Measurements from ENCODE around the gene PARD3B.

The PARD3B gene

DNA sequence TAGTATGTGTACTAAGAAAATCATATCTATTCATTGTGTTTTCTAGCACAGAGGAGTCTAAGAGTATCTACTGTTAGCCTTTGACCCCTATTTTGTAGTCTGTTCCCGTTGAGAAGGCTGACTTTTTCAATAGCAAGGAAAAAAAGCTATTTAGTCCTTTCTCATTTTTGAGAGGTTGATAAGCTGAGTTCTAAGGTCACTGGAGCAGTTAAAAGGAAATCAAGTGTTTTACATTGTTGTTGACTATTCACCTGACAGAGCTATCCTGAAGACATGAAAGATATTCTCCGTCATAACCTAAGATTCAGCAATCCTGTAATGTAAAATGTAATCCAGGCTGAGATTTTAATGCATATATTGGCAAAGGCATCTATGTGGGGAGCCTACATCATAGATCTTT lies 856.7 kb downstream of the PARD3B start:
- DNase-seq (ENCODE audit: low spot score in 2 of 2), result no peak
- no peaks in the 10 kb centered on the region for H3K27me3 ChIP-seq (ENCODE audit: low read depth)
- in situ Hi-C loops (cut with MboI; ENCODE audit: low sequenced_read_pairs), result no loop called here

DNA sequence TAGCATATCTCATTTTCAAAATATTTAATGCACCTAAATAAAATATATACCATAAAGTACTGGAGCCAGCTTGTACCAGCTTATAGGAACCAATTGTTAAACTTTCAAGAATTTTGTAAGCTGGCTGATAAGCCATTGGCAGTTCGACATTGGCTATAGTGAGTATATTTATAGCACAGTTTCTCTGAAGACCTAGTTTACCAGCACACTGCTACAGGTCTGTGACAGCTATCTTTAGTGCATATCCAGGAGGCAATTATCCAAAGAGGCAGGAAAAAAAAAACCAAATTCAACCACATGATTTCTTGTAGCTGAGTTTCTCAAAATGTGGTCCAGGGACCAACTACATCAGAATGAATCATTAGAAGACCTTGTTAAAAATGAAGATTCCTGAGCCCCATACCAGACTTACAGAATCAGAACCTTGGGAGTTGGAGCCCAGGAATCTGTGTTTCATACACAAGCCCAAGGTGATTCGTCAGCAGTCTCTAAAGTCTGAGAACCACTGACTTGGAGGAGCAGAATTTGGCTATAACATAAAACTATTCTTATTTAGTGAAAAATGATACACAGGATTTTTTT lies 858.1 kb downstream of the PARD3B start:
- Histone ChIP-seq H3K9me3 (no peaks in the 10 kb centered on the region), H3K4me1 (no peaks in the 10 kb centered on the region; the same call in 1 of the 2 replicates), H3K36me3 (replicated peaks) (no peaks in the 10 kb centered on the region), H3K4me3 (no peak overlapping the region), H3K27me3 (ENCODE audit: low read depth) (no peaks in the 10 kb centered on the region)
- in situ Hi-C loops (cut with MboI; ENCODE audit: low sequenced_read_pairs), result no loop called here
- no peak for DNase-seq (ENCODE audit: low spot score in 2 of 2)

More for the DNA sequence above, 856.7 kb downstream of the PARD3B start:
- Histone ChIP-seq H3K4me3 (no peak overlapping the region), H3K36me3 (replicated peaks) (no peaks in the 10 kb centered on the region), H3K9me3 (no peaks in the 10 kb centered on the region), H3K4me1 (no peaks in the 10 kb centered on the region; the same call in 1 of the 2 replicates)

DNA sequence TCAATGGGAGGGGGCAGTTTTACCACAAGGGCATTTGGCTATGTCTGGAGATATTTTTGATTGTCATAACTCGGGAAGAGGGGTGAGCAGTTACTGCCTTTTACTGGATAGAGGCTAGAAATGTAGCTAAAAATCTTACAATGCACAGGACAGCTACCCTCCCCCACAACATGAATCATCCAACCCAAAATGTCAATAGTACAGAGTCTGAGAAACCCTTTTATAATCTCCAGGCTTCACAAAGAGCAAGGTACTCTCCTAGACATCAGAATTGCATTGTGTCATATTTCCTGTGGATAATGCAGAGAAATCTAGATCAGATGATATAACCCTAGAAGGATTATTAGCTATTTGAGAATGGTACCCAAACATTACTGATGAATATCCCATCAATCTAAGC lies 859.9 kb downstream of the PARD3B start:
- Histone ChIP-seq H3K4me3 (no peak overlapping the region), H3K27me3 (ENCODE audit: low read depth) (no peaks in the 10 kb centered on the region), H3K36me3 (replicated peaks) (no peaks in the 10 kb centered on the region), H3K9me3 (no peaks in the 10 kb centered on the region), H3K4me1 (no peaks in the 10 kb centered on the region; the same call in 1 of the 2 replicates)
- DNase-seq (ENCODE audit: low spot score in 2 of 2), result no peak
- in situ Hi-C loops (cut with MboI; ENCODE audit: low sequenced_read_pairs), result no loop called here

DNA sequence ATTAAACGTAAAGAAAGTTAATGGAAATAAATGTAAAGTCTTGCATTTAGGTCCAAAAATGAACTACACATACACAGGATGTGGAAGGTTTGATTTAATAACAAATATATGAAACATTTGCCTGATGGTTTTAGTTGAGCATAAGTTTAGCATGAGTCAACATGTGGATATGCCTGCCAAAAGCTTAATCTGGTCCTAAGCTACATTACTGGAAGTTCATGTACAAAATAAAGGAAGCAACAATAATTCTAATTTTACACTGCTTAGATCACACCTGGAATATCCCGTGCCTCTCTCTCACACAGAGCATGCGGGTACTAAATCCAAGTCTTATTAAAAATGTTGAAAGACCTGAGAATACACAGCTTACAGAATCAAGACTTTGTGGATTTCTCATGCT lies 860.5 kb downstream of the PARD3B start:
- no peak for DNase-seq (ENCODE audit: low spot score in 2 of 2)
- H3K4me1 ChIP-seq, result no peaks in the 10 kb centered on the region; the same call in 1 of the 2 replicates
- no peaks in the 10 kb centered on the region for H3K27me3 ChIP-seq (ENCODE audit: low read depth)
- in situ Hi-C loops (cut with MboI; ENCODE audit: low sequenced_read_pairs), result no loop called here
- H3K4me3 ChIP-seq, result no peak overlapping the region
- no peaks in the 10 kb centered on the region for H3K36me3 ChIP-seq (replicated peaks)
- no peaks in the 10 kb centered on the region for H3K9me3 ChIP-seq

DNA sequence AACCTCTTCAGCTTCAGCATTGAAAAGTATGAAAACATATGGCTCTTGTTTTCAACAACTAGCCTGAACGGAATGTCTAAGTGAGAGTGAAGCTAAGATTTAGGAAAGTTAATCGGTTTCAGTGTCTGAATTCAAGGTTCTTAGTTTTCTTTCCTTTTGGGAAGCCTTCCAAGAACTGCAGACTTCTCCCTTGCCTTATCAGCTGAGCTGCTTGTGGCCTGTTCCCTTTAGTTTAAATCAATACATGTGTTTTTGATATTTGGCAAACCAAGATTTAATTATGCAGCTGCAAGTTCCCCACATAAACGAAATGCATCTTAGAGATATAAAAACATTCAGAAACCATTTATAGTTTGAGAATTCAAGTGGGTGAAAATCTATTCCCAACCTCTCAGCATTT lies 862.7 kb downstream of the PARD3B start:
- no peaks in the 10 kb centered on the region for H3K9me3 ChIP-seq
- in situ Hi-C loops (cut with MboI; ENCODE audit: low sequenced_read_pairs), result no loop called here
- H3K4me1 ChIP-seq, result no peaks in the 10 kb centered on the region
- no peak overlapping the region for H3K4me3 ChIP-seq
- no peak for DNase-seq (ENCODE audit: low spot score in 2 of 2)
- no peaks in the 10 kb centered on the region for H3K36me3 ChIP-seq (replicated peaks)
- H3K27me3 ChIP-seq (ENCODE audit: low read depth), result no peaks in the 10 kb centered on the region

DNA sequence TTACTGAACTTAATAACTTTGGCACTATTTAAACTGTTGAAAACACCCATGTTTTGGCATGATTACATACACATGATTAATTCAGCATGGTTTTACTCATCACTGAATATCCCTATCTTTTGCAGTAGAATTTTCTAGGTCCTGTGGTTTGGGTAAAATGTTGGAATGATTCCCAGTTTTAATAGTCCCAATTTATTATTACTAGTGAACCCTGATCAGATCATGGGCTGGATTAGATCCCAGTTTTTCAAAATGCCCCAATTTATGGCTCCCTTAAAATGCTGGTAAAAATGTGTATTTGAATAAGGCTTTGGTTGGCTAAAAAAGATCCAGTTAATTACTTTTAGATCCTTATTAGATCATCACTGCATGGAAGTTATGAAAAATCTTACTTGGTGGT lies 863.4 kb downstream of the PARD3B start:
- H3K4me1 ChIP-seq, result no peaks in the 10 kb centered on the region
- H3K36me3 ChIP-seq (replicated peaks), result no peaks in the 10 kb centered on the region
- no peaks in the 10 kb centered on the region for H3K27me3 ChIP-seq (ENCODE audit: low read depth)
- DNase-seq (ENCODE audit: low spot score in 2 of 2), result no peak
- no peak overlapping the region for H3K4me3 ChIP-seq
- H3K9me3 ChIP-seq, result no peaks in the 10 kb centered on the region
- in situ Hi-C loops (cut with MboI; ENCODE audit: low sequenced_read_pairs), result no loop called here

DNA sequence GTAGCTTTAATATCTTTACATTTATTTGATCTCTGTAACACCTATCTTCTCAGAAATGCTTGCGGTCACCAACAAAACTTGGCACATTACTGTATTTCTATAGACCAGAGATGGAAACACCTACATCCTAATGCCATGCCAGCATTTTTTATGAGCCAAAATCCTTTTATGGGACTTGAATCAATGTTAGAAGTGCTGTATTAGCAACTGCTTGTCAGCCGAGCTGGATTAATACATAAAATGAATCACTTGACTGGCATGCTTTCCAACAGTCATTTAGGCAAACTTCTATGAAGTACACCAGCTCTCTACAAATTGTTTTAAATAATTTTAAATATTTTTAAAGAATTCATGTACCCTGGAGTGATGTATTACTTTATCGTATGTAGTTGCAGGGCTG lies 864.1 kb downstream of the PARD3B start:
- Histone ChIP-seq H3K36me3 (replicated peaks) (no peaks in the 10 kb centered on the region), H3K4me3 (no peak overlapping the region), H3K4me1 (no peaks in the 10 kb centered on the region), H3K9me3 (no peaks in the 10 kb centered on the region), H3K27me3 (ENCODE audit: low read depth) (peaks cover under 1% of the 10 kb centered on the region; the same call in 1 of the 2 replicates)
- in situ Hi-C loops (cut with MboI; ENCODE audit: low sequenced_read_pairs), result no loop called here
- no peak for DNase-seq (ENCODE audit: low spot score in 2 of 2)

DNA sequence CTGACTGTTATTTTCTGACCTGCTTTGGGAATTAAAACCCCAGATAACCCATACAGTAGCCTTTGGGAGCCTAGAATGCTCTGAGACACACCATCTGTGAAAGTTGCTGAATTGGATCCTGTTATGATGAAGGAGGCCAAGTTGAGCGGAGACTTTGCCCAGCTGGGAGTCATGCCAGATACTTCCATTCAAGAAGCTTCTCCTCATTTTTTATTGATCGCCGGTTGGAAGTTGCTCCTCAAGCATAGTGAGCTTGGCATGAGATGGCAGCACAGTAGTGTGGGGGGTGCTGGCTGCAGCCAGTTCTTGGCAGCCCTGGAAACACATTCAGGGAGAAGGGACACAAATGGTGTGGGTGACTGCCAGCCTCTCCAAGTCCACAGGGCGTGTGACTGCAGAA lies 866.3 kb downstream of the PARD3B start:
- Histone ChIP-seq H3K27me3 (ENCODE audit: low read depth) (peaks cover 4% of the 10 kb centered on the region; the same call in 1 of the 2 replicates), H3K36me3 (replicated peaks) (no peaks in the 10 kb centered on the region), H3K4me1 (no peaks in the 10 kb centered on the region), H3K4me3 (no peak overlapping the region), H3K9me3 (no peaks in the 10 kb centered on the region)
- in situ Hi-C loops (cut with MboI; ENCODE audit: low sequenced_read_pairs), result no loop called here
- DNase-seq (ENCODE audit: low spot score in 2 of 2), result no peak

DNA sequence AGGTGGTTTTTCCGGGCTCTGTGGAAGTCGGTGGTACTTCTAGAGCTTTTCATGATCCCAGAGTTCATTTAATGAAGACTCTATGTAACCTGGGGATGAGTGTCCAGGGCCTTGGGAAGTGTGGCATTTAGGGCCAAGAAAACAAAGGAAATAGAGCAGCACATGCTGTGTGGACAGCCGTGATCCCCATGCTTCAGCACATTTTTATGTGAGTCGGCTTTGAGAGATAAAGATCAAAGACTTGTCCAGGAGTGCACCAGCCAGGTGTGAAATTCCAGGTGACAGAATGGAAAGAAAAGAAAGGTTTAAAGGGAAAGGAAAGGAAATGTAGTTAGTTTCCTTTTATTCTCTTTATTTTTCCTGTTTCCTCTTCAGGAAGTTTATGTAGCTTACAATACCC lies 879.1 kb downstream of the PARD3B start:
- Histone ChIP-seq H3K9me3 (no peaks in the 10 kb centered on the region), H3K4me3 (no peak overlapping the region), H3K27me3 (ENCODE audit: low read depth) (no peaks in the 10 kb centered on the region; the same call in 1 of the 2 replicates), H3K36me3 (replicated peaks) (no peaks in the 10 kb centered on the region), H3K4me1 (no peaks in the 10 kb centered on the region)
- no peak for DNase-seq (ENCODE audit: low spot score in 2 of 2)
- in situ Hi-C loops (cut with MboI; ENCODE audit: low sequenced_read_pairs), result no loop called here

DNA sequence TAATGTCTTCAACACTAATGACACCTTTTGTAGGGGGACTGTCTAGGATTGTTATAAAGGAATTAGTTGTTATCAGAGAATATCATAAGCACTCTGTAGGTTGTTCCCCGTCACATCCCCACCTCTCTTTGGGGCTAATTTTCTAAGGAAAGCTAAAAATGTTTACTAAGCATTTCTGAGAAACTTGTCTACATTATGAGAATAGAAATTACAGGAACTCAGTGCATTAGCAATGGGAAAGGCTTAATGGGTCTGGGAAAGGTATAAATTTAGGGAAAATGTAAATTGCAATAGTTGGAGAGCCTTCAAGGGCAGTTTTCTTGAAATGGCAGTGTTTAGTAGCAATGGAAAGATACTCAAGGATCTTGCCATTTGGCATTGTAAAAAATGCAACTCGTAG lies 879.8 kb downstream of the PARD3B start:
- in situ Hi-C loops (cut with MboI; ENCODE audit: low sequenced_read_pairs), result no loop called here
- H3K4me3 ChIP-seq, result no peak overlapping the region
- no peaks in the 10 kb centered on the region for H3K4me1 ChIP-seq
- DNase-seq (ENCODE audit: low spot score in 2 of 2), result no peak
- no peaks in the 10 kb centered on the region for H3K36me3 ChIP-seq (replicated peaks)
- H3K9me3 ChIP-seq, result no peaks in the 10 kb centered on the region
- peaks cover 8% of the 10 kb centered on the region for H3K27me3 ChIP-seq (ENCODE audit: low read depth)

DNA sequence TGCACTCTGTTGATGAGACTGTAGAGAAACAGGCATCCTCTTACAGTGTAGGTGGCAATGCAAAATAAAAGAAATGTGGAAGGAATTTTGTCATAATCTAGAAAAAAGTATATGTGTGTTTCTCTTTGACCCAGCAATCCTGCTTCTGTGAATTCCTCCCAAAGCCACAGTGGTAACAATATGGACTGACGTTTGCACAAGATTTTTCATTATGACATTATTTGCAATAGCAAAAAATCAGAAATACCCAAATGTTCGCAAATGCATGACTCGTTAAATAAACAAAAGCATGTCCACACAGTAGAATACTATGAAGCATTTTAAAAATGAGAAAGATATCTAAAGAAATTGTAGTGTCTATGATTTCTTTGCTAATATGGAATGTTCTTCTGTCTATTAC lies 881.8 kb downstream of the PARD3B start:
- H3K27me3 ChIP-seq (ENCODE audit: low read depth), result peaks cover 14% of the 10 kb centered on the region
- in situ Hi-C loops (cut with MboI; ENCODE audit: low sequenced_read_pairs), result no loop called here
- DNase-seq (ENCODE audit: low spot score in 2 of 2), result no peak
- no peaks in the 10 kb centered on the region for H3K36me3 ChIP-seq (replicated peaks)
- no peak overlapping the region for H3K4me3 ChIP-seq
- H3K9me3 ChIP-seq, result no peaks in the 10 kb centered on the region
- H3K4me1 ChIP-seq, result no peaks in the 10 kb centered on the region

DNA sequence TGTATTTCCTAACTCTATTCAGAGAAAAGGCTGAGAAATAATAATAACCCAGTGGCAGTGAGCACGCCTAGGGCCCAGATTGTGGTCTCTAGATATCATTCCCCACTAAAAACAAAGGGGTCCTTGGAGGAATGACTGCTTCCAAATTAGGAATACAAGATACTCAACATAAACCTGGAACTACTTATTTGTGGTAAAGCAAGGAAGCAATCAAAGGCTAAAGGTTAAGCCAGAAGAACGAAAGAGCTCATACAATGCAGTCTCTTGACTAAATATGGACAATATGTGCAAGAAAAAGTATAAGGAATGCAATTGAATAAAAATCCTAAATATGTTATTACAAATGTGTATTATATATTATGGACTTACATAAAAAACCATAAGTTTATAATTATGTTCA lies 883.5 kb downstream of the PARD3B start:
- Histone ChIP-seq H3K36me3 (replicated peaks) (no peaks in the 10 kb centered on the region), H3K27me3 (ENCODE audit: low read depth) (peaks cover 17% of the 10 kb centered on the region), H3K4me1 (no peaks in the 10 kb centered on the region), H3K9me3 (no peaks in the 10 kb centered on the region), H3K4me3 (no peak overlapping the region)
- DNase-seq (ENCODE audit: low spot score in 2 of 2), result no peak
- in situ Hi-C loops (cut with MboI; ENCODE audit: low sequenced_read_pairs), result no loop called here

DNA sequence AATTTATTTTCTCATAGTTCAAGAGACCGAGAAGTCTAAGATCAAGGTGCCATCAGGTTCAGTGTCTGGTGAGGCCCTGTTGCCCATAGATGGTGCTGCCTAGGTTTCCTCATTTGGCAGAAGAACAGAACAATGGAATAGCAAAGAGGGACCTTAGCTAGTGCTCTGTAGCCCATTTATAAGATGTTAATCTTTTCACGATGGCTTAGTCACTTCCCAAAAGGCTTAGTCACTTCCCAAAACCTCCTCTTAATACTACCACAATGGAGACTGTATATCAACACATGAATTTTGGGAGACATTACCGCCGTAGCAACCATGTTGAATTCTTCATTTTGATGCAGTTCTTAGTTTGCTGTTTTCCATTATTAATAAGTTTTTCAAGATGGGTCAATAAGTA lies 890.7 kb downstream of the PARD3B start:
- peaks cover 44% of the 10 kb centered on the region for H3K27me3 ChIP-seq (ENCODE audit: low read depth)
- in situ Hi-C loops (cut with MboI; ENCODE audit: low sequenced_read_pairs), result no loop called here
- H3K4me1 ChIP-seq, result peaks cover 10% of the 10 kb centered on the region
- H3K4me3 ChIP-seq, result no peak overlapping the region
- no peak for DNase-seq (ENCODE audit: low spot score in 2 of 2)
- no peaks in the 10 kb centered on the region for H3K36me3 ChIP-seq (replicated peaks)
- H3K9me3 ChIP-seq, result no peaks in the 10 kb centered on the region

DNA sequence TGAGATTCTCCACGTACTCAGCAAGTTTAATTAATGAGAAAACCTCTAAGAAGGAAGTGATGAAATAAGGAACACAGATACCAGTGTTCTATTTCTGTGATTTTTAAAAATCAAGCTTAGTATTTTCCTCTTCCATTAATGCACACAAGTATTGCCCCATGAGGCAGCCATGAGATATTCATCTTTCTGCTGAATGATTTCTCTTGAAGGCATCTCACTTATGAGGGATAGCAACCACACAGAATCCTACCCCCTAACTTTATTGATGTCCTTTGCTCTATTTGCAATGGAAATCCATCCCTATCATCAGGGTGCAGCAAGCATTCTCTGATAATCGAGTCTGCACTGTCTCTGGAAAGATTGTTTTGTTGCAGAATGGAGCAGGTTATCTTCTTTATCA lies 893.0 kb downstream of the PARD3B start:
- peaks cover 10% of the 10 kb centered on the region for H3K4me1 ChIP-seq
- no peak for DNase-seq (ENCODE audit: low spot score in 2 of 2)
- no peaks in the 10 kb centered on the region for H3K36me3 ChIP-seq (replicated peaks)
- no peak overlapping the region for H3K4me3 ChIP-seq
- in situ Hi-C loops (cut with MboI; ENCODE audit: low sequenced_read_pairs), result no loop called here
- H3K27me3 ChIP-seq (ENCODE audit: low read depth), result peaks cover 58% of the 10 kb centered on the region
- no peaks in the 10 kb centered on the region; the same call in 1 of the 2 replicates for H3K9me3 ChIP-seq

DNA sequence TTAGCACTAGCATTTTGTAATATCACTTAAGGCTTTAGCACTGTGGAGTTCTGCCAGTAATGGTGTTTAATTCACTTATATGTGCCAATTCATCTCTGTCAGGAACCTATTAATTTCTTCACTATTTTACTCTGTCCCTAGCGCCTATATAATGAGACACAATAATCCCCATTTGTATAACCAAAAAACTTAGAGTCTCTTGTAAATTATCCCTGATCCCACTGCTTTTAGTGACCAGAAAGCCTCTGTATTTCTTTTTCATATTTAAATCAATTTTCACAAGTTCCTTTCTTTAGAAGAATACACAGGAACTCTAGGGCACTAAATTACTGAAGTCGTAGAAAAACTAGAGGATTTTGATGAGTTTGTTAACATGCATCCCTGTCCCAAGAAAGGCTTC lies 894.3 kb downstream of the PARD3B start:
- Histone ChIP-seq H3K9me3 (no peaks in the 10 kb centered on the region; the same call in 1 of the 2 replicates), H3K27me3 (ENCODE audit: low read depth) (peaks cover 48% of the 10 kb centered on the region), H3K4me3 (no peak overlapping the region), H3K4me1 (peaks cover 10% of the 10 kb centered on the region), H3K36me3 (replicated peaks) (no peaks in the 10 kb centered on the region)
- peak in 1 of 2 experiments; percentile 94 for DNase-seq (ENCODE audit: low spot score in 2 of 2)
- in situ Hi-C loops (cut with MboI; ENCODE audit: low sequenced_read_pairs), result no loop called here

Measured in HAP-1 (cell line).